ENCODE results near the gene OCIAD1.
"Not testable (repeated sequence)": the region's sequence is repeated elsewhere in the genome, so short reads cannot be mapped to it uniquely, and the experiment has no call there.

The OCIAD1 gene

GRCh38 chr4:48813964-48814363, 16.9 kb upstream of the OCIAD1 start:
- H3K4me1 ChIP-seq (ENCODE audit: control insufficient read depth, low read length), result peaks cover 47% of the 10 kb centered on the region
- peak overlapping the region; percentile 42 for H3K4me2 ChIP-seq (ENCODE audit: low read length)

DNA sequence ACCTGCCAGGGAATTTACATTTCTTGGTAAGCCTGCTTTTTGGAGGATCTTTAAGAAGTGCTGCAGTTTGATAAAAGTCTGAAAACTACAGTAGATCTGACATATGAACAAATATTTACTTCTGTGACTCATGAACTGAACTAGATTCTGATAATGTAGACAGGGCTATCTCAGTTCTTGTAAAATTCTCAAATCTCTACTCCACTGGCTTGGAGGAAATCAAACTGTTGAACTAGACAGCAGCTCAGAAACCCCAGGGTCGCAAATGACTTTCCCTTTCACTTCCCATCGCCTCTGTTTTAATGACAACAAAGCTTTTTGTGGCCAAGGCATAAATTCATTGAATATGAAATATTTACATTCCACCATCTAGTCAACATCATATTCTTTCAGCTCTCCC, 15.4 kb upstream of the OCIAD1 start:
- TF ChIP-seq, protein P1, sequence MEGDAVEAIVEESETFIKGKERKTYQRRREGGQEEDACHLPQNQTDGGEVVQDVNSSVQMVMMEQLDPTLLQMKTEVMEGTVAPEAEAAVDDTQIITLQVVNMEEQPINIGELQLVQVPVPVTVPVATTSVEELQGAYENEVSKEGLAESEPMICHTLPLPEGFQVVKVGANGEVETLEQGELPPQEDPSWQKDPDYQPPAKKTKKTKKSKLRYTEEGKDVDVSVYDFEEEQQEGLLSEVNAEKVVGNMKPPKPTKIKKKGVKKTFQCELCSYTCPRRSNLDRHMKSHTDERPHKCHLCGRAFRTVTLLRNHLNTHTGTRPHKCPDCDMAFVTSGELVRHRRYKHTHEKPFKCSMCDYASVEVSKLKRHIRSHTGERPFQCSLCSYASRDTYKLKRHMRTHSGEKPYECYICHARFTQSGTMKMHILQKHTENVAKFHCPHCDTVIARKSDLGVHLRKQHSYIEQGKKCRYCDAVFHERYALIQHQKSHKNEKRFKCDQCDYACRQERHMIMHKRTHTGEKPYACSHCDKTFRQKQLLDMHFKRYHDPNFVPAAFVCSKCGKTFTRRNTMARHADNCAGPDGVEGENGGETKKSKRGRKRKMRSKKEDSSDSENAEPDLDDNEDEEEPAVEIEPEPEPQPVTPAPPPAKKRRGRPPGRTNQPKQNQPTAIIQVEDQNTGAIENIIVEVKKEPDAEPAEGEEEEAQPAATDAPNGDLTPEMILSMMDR (IDR thresholded peaks at IDR 0.05; ENCODE audit: low read depth, low read length, poor library complexity, severe bottlenecking), result no peak
- TF ChIP-seq EZH2phosphoT487 (IDR thresholded peaks at IDR 0.05; ENCODE audit: borderline replicate concordance, low read length), result no peak
- 0 out of 2 replicates have a peak overlapping the region, but pooled peaks have one; percentile 7 for H3K27ac ChIP-seq (ENCODE audit: low read depth, low read length)
- H3K79me2 ChIP-seq (ENCODE audit: control insufficient read depth, low read length), result no peaks in the 10 kb centered on the region
- H3K4me3 ChIP-seq (ENCODE audit: low read length), result no peak overlapping the region
- no peaks in the 10 kb centered on the region for H3K27me3 ChIP-seq (ENCODE audit: control insufficient read depth, low read length)
- H3K36me3 ChIP-seq (ENCODE audit: control insufficient read depth, low read length), result no peaks in the 10 kb centered on the region
- no peaks in the 10 kb centered on the region for H4K20me1 ChIP-seq (ENCODE audit: control insufficient read depth, insufficient read depth, low read depth, low read length)
- H3K4me1 ChIP-seq (ENCODE audit: control insufficient read depth, low read length), result peaks cover 47% of the 10 kb centered on the region
- 0 out of 2 replicates have a peak, but pooled peaks cover 2% of the 10 kb centered on the region for H3K9me3 ChIP-seq (ENCODE audit: control insufficient read depth, insufficient read depth, low read length)
- no peaks in the 10 kb centered on the region for H3K9me2 ChIP-seq (replicated peaks; ENCODE audit: control insufficient read depth, low read length)
- H3F3A ChIP-seq (ENCODE audit: control insufficient read depth, insufficient read depth), result peaks cover 9% of the 10 kb centered on the region
- peak overlapping the region; percentile 42 for H3K4me2 ChIP-seq (ENCODE audit: low read length)

More at GRCh38 chr4:48813964-48814363, 16.9 kb upstream of the OCIAD1 start:
- H3F3A ChIP-seq (ENCODE audit: control insufficient read depth, insufficient read depth), result peaks cover 9% of the 10 kb centered on the region
- no peaks in the 10 kb centered on the region for H3K79me2 ChIP-seq (ENCODE audit: control insufficient read depth, low read length)
- H4K20me1 ChIP-seq (ENCODE audit: control insufficient read depth, insufficient read depth, low read depth, low read length), result no peaks in the 10 kb centered on the region
- no peaks in the 10 kb centered on the region for H3K9me3 ChIP-seq (ENCODE audit: control insufficient read depth, insufficient read depth, low read length)
- no peaks in the 10 kb centered on the region for H3K36me3 ChIP-seq (ENCODE audit: control insufficient read depth, low read length)
- no peaks in the 10 kb centered on the region for H3K9me2 ChIP-seq (replicated peaks; ENCODE audit: control insufficient read depth, low read length)
- peak overlapping the region; percentile 60 for H3K27ac ChIP-seq (ENCODE audit: low read depth, low read length)
- TF ChIP-seq EZH2phosphoT487 (IDR thresholded peaks at IDR 0.05; ENCODE audit: borderline replicate concordance, low read length), result no peak
- TF ChIP-seq, protein P1 (IDR thresholded peaks at IDR 0.05; ENCODE audit: low read depth, low read length, poor library complexity, severe bottlenecking), result no peak
- no peak overlapping the region for H3K4me3 ChIP-seq (ENCODE audit: low read length)
- no peaks in the 10 kb centered on the region for H3K27me3 ChIP-seq (ENCODE audit: control insufficient read depth, low read length)

DNA sequence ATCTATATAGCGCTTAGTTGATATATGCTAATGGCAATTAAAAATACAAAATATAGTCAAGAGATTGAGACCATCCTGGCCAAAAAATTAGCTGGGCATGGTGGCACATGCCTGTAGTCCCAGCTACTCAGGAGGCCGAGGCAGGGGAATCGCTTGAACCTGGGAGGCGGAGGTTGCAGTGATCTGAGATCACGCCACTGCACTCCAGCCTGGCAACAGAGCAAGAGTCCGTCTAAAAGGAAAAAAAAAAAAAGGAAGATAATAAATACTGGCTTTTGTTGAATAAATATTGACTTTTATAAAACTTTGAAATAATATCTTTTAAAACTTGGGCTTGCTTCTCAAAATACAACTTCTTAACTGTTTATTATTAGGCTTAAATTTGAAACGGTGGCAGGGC, 14.6 kb upstream of the OCIAD1 start:
- not testable (repeated sequence) for H3K4me2 ChIP-seq (ENCODE audit: low read length); H3K36me3 ChIP-seq (ENCODE audit: control insufficient read depth, low read length); H3K79me2 ChIP-seq (ENCODE audit: control insufficient read depth, low read length); H4K20me1 ChIP-seq (ENCODE audit: control insufficient read depth, insufficient read depth, low read depth, low read length); H3K27me3 ChIP-seq (ENCODE audit: control insufficient read depth, low read length); H3K27ac ChIP-seq (ENCODE audit: low read depth, low read length); H3F3A ChIP-seq (ENCODE audit: control insufficient read depth, insufficient read depth); H3K9me2 ChIP-seq (replicated peaks; ENCODE audit: control insufficient read depth, low read length); H3K4me3 ChIP-seq (ENCODE audit: low read length); H3K9me3 ChIP-seq (ENCODE audit: control insufficient read depth, insufficient read depth, low read length)
- H3K4me1 ChIP-seq (ENCODE audit: control insufficient read depth, low read length), result peaks cover 50% of the 10 kb centered on the region

GRCh38 chr4:48816971-48817370, 13.9 kb upstream of the OCIAD1 start:
- Histone ChIP-seq H3K36me3 (ENCODE audit: control insufficient read depth, low read length) (no peaks in the 10 kb centered on the region), H4K20me1 (ENCODE audit: control insufficient read depth, insufficient read depth, low read depth, low read length) (no peaks in the 10 kb centered on the region), H3K9me3 (ENCODE audit: control insufficient read depth, insufficient read depth, low read length) (0 out of 2 replicates have a peak, but pooled peaks cover 2% of the 10 kb centered on the region), H3K9me2 (replicated peaks; ENCODE audit: control insufficient read depth, low read length) (no peaks in the 10 kb centered on the region), H3K4me1 (ENCODE audit: control insufficient read depth, low read length) (peaks cover 47% of the 10 kb centered on the region), H3K4me3 (ENCODE audit: low read length) (no peak overlapping the region), H3K79me2 (ENCODE audit: control insufficient read depth, low read length) (no peaks in the 10 kb centered on the region), H3K27ac (ENCODE audit: low read depth, low read length) (no peak overlapping the region), H3F3A (ENCODE audit: control insufficient read depth, insufficient read depth) (peaks cover 9% of the 10 kb centered on the region), H3K27me3 (ENCODE audit: control insufficient read depth, low read length) (no peaks in the 10 kb centered on the region), H3K4me2 (ENCODE audit: low read length) (no peak overlapping the region)
- TF ChIP-seq, protein P1 (IDR thresholded peaks at IDR 0.05; ENCODE audit: low read depth, low read length, poor library complexity, severe bottlenecking), result no peak
- no peak for TF ChIP-seq EZH2phosphoT487 (IDR thresholded peaks at IDR 0.05; ENCODE audit: borderline replicate concordance, low read length)

GRCh38 chr4:48821431-48821830, 9.5 kb upstream of the OCIAD1 start:
- peak overlapping the region; percentile 50 for H3K4me2 ChIP-seq (ENCODE audit: low read length)
- H4K20me1 ChIP-seq (ENCODE audit: control insufficient read depth, insufficient read depth, low read depth, low read length), result not testable (repeated sequence)

More at GRCh38 chr4:48821431-48821830, 9.5 kb upstream of the OCIAD1 start:
- not testable (repeated sequence) for H3K9me3 ChIP-seq (ENCODE audit: control insufficient read depth, insufficient read depth, low read length); H3K36me3 ChIP-seq (ENCODE audit: control insufficient read depth, low read length); H3K27me3 ChIP-seq (ENCODE audit: control insufficient read depth, low read length); H3K9me2 ChIP-seq (replicated peaks; ENCODE audit: control insufficient read depth, low read length); H3K4me1 ChIP-seq (ENCODE audit: control insufficient read depth, low read length); H3F3A ChIP-seq (ENCODE audit: control insufficient read depth, insufficient read depth); H3K27ac ChIP-seq (ENCODE audit: low read depth, low read length); H3K79me2 ChIP-seq (ENCODE audit: control insufficient read depth, low read length)
- peak overlapping the region; percentile 24; the same call in 1 of the 2 replicates for H3K4me3 ChIP-seq (ENCODE audit: low read length)

All from DOHH2 (cell line).